HEK293T (cell line): ENCODE measurements around the gene PTGES.

Experiments used
- CTCF ChIA-PET: fragments of 350-600 bp; formaldehyde crosslinking; extraction: SDS; loops from one replicate; lab custom pipeline; 2021; ENCODE audit warnings: antibody characterized with exemption, inconsistent platforms; lab: Yijun Ruan, JAX
- POLR2A ChIA-PET: fragments of 350-600 bp; formaldehyde crosslinking; extraction: SDS; loops from one replicate; lab custom pipeline; 2020; ENCODE audit warnings: antibody characterized with exemption, inconsistent platforms; lab: Yijun Ruan, JAX
- DNase-seq: peaks from one replicate; pipeline ENCODE4 v3.0.0; 2012; ENCODE audit warnings: mixed read lengths; ENCODE audit errors: extremely low spot score
- ARNT ChIP-seq: fragments of 450-650 bp; IDR thresholded peaks from 2 replicates; pipeline ENCODE4 v1.6.1; 2017; ENCODE audit warnings: mild to moderate bottlenecking
- BHLHE40 ChIP-seq: fragments of 450-650 bp; IDR thresholded peaks from 2 replicates; pipeline ENCODE4 v1.6.1; 2016; ENCODE audit warnings: mild to moderate bottlenecking, moderate library complexity, borderline replicate concordance
- CTBP1 ChIP-seq: fragments of 450-650 bp; IDR thresholded peaks from 2 replicates; pipeline ENCODE4 v1.6.1; 2016; ENCODE audit warnings: borderline replicate concordance
- ELF4 ChIP-seq: fragments of 450-650 bp; IDR thresholded peaks from 2 replicates; pipeline ENCODE4 v1.6.1; 2017; ENCODE audit warnings: antibody characterized with exemption
- FOXA1 ChIP-seq: fragments of 450-650 bp; IDR thresholded peaks from 2 replicates; pipeline ENCODE4 v1.6.1; 2016; ENCODE audit warnings: mild to moderate bottlenecking
- FOXK2 ChIP-seq: fragments of 450-650 bp; IDR thresholded peaks from 2 replicates; pipeline ENCODE4 v1.6.1; 2016; ENCODE audit warnings: mild to moderate bottlenecking
- FOXM1 ChIP-seq: fragments of 450-650 bp; IDR thresholded peaks from 2 replicates; pipeline ENCODE4 v1.6.1; 2017; ENCODE audit warnings: mild to moderate bottlenecking, borderline replicate concordance
- HDGF ChIP-seq: fragments of 450-650 bp; IDR thresholded peaks from 2 replicates; pipeline ENCODE4 v1.6.1; 2017; ENCODE audit warnings: antibody characterized with exemption, borderline replicate concordance
- L3MBTL2 ChIP-seq: fragments of 450-650 bp; conservative IDR thresholded peaks from 2 replicates; pipeline ENCODE4 v1.6.1; 2016; ENCODE audit warnings: mild to moderate bottlenecking
- LEF1 ChIP-seq: fragments of 450-650 bp; IDR thresholded peaks from 2 replicates; pipeline ENCODE4 v1.6.1; 2017; ENCODE audit warnings: mild to moderate bottlenecking, borderline replicate concordance
- NFRKB ChIP-seq: fragments of 450-650 bp; IDR thresholded peaks from 2 replicates; pipeline ENCODE4 v1.6.1; 2016; ENCODE audit warnings: mild to moderate bottlenecking, moderate library complexity
- SP1 ChIP-seq: fragments of 450-650 bp; IDR thresholded peaks from 2 replicates; pipeline ENCODE4 v1.6.1; 2017
- SUZ12 ChIP-seq: fragments of 450-650 bp; IDR thresholded peaks from 2 replicates; pipeline ENCODE4 v1.6.1; 2016; ENCODE audit warnings: mild to moderate bottlenecking
- TARDBP ChIP-seq: fragments of 450-650 bp; IDR thresholded peaks from 2 replicates; pipeline ENCODE4 v1.6.1; 2016
- ZNF384 ChIP-seq: fragments of 450-650 bp; IDR thresholded peaks from 2 replicates; pipeline ENCODE4 v1.6.1; 2016
- TF ChIP-seq, protein P1 (sequence below): fragments of 450-650 bp; IDR thresholded peaks from 2 replicates; pipeline ENCODE4 v1.6.1; 2016

PTGES gene

DNA sequence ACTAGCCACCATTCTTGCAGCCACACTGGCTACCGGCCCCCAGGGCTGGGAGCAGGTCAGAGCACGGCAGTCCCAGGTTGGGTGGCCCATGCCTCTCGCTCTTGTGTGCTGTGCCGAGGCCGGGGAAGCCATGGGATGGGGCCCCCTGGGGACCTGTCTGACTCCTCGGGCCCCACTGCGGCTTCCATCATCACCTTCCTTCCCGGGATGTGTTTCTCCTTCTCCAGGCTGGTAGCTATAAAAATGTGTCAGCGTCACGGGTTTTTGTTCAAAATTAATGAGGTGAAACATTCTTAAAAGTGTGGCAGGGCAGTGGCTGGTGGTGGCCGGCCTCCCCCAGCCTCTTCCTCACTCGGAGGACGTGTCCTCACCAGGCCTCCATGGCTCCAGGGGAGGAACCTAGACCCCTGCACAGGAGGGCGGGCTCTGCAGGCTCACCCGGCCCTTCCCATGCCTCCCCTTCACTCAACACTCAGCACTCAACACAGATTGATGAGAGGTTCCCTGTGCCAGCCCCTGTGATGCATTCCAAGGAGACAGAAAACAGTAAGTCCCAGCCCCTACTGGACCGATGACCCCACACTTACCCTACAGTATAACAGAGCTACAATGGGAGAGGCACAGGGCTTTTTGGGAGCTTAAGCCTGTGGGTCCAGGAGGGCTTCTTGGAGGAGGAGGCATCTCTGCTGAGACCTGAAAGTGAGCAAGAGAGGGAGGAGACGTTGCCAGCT lies 43.2 kb downstream of the PTGES start:
- CTCF ChIA-PET = no interaction called here

DNA sequence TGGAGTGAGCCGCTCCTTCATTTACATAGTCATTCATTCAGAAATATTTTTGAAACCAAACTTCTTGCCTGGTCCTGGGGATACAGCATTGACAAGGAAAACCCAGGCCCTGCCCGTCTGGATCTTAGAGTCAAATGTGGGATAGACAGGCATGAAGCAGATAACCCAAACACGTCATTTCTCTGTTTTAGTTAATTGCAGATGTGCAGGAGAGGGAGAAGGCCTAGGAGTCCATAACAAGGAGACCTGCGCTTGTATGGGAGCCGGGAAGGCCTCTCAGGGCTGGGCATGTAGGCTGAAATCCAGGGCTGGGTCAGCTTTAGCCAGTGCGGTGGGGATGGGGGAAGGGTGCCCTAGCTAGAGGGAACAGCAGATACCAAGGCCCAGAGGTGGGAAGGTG lies 44.0 kb downstream of the PTGES start:
- no peak for TF ChIP-seq ZNF384
- TF ChIP-seq, protein P1, sequence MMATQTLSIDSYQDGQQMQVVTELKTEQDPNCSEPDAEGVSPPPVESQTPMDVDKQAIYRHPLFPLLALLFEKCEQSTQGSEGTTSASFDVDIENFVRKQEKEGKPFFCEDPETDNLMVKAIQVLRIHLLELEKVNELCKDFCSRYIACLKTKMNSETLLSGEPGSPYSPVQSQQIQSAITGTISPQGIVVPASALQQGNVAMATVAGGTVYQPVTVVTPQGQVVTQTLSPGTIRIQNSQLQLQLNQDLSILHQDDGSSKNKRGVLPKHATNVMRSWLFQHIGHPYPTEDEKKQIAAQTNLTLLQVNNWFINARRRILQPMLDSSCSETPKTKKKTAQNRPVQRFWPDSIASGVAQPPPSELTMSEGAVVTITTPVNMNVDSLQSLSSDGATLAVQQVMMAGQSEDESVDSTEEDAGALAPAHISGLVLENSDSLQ = no peak
- no peak for TF ChIP-seq CTBP1
- no peak for TF ChIP-seq BHLHE40
- TF ChIP-seq HDGF = no peak
- TF ChIP-seq LEF1 = no peak
- TF ChIP-seq FOXM1 = no peak
- no peak for TF ChIP-seq L3MBTL2
- ChIA-PET CTCF (no interaction called here), POLR2A (no interaction called here)
- no peak for DNase-seq

More for the DNA sequence above, 43.2 kb downstream of the PTGES start:
- POLR2A ChIA-PET = no interaction called here
- DNase-seq = no peak
- TF ChIP-seq ARNT (no peak), TARDBP (no peak), FOXK2 (no peak)

DNA sequence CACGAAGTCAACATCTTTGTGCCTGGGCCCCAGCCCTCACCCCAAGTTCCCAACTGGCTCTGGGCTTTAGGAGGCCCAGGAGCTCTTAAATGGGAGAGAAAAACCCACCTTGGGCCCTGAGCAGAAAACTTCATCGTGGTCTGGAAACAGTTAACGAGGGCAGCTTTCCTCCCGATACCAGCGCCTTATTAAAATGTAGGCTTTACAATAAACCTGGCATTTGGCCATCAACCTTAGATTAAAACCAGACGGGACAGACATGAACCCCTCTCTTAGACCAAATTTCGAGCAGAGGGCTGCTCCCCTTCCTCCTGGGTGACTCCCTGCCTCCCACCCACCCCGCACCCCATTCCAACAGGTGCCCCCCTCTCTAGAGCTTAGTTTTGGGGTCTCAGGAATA lies 48.0 kb downstream of the PTGES start:
- no peak for DNase-seq
- TF ChIP-seq ZNF384 (no peak), SP1 (no peak), ARNT (no peak), SUZ12 (no peak), BHLHE40 (no peak), HDGF (no peak), TARDBP (no peak), CTBP1 (no peak), FOXM1 (no peak), FOXK2 (no peak), L3MBTL2 (no peak), LEF1 (no peak), FOXA1 (no peak)
- TF ChIP-seq, protein P1 = no peak
- POLR2A ChIA-PET = no interaction called here
- CTCF ChIA-PET = no interaction called here

DNA sequence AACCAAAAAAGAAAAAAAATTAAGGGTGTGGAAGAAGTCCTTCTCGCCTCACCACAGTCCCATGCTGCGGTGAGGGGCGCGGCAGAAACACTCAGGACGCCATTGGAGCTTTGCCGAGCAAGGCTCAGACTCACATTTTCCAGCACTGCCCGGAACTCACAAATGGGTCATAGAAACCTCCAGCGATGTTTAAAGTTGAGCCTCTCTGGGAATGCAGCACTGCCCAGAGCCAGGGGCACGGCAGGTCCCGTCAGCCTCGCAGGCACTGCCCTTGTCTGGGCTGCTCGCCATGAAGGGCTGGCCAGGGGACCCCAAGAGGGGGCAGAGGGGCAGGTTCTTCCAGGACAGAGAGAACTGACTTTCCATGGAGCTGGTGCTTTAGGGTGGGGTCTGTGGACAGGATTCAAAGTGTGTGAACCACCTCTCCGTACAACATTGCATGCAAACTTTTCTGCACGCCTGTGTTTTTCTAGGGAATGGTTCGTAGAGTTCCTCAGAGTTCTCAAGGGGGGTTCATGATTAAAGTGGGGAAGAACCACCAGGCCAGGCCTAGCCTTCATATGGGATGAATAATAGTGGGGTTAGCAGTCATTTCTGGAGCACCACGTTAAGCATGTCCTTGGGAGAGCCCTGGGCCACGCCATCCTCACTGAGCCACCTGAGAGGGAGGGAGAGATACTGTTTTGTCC lies 49.0 kb downstream of the PTGES start:
- ChIA-PET POLR2A (no interaction called here), CTCF (no interaction called here)
- no peak for DNase-seq
- TF ChIP-seq L3MBTL2 = no peak
- TF ChIP-seq SUZ12 = no peak
- no peak for TF ChIP-seq SP1
- no peak for TF ChIP-seq FOXM1
- TF ChIP-seq HDGF = no peak
- no peak for TF ChIP-seq ARNT
- no peak for TF ChIP-seq FOXK2
- no peak for TF ChIP-seq ELF4
- no peak for TF ChIP-seq CTBP1
- TF ChIP-seq LEF1 = no peak
- TF ChIP-seq FOXA1 = no peak
- no peak for TF ChIP-seq TARDBP
- TF ChIP-seq BHLHE40 = no peak
- TF ChIP-seq NFRKB = no peak
- no peak for TF ChIP-seq ZNF384
- TF ChIP-seq, protein P1 = no peak

DNA sequence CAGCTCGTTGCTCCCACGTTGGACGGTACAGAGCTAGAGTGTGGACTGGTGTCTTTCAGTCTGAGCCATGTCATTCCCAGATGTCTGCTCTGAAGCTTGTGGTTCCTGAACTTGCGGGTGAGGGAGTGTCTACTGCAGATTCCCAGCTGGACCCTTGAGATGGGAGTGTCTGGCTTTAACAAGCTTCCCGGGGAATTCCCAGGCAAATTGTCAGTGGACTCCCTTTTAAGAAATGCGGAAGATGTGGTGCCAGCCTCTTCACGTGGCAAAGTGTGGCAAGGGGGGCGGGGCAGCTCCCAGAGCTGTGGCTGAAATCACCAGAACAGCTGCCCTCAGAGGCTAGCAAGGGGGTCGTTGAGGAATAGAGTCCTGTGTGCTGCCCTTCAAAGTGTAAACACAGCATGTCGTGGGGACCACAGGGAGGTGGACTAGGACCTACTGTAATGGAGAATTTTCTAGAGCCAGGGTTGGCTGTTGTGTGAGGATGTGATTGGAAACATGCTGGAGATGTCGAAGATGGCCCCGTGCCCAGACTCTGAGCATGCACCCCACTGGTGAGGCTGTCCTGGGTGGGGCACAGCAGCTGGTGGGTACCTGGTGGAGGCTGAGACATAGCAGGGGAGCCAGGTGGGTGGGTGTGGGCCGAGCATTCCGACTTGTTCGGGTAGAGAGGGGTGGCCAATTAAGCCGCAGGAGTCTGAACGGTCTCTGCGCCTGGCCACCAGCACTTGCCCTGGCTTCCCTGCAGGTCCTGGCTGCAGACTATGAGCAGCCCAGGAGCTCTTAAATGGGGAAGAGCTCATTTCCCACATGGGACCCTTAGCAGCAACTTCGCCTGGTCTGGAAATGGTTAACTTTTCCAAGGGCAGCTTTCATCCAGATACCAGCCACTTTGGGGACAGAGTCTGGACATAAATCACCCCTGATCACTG lies 50.0 kb downstream of the PTGES start:
- TF ChIP-seq ELF4 (no peak), FOXA1 (no peak), NFRKB (no peak), SP1 (no peak), BHLHE40 (no peak), SUZ12 (no peak), HDGF (no peak), TARDBP (no peak), L3MBTL2 (no peak), FOXK2 (no peak), ZNF384 (no peak), ARNT (no peak), FOXM1 (no peak), CTBP1 (no peak)
- TF ChIP-seq, protein P1 = no peak; the same call in 1 of the 2 replicates
- ChIA-PET POLR2A (interaction anchor here (0.6 kb wide), 1 partner anchor 29 kb away, joined by 3 read pairs; no protein-coding TSS in a partner anchor), CTCF (interaction anchor here (0.6 kb wide), 1 partner anchor 24 kb away, joined by 3 read pairs; no protein-coding TSS in a partner anchor)
- no peak for DNase-seq
